Lung (tissue), 12 donors: ENCODE results near the gene RTKN2. TPM values are rescaled to one million over a fixed set of nuclear protein-coding genes. Genes with fewer than 3 reads are reported as not detected.

Experiments used
- ATAC-seq: fragments of 200-7000 bp; cut with Tn5 transposase; one replicate; pipeline ENCODE4 v1.9.1; 2020; ENCODE audit warnings: moderate number of reproducible peaks; ENCODE audit not compliant: insufficient read depth, low FRiP score
- DNase-seq, 3 donors: peaks; one replicate each; pipeline ENCODE4 v3.0.0-alpha.2; 2013 to 2017
- H3K27ac ChIP-seq, 2 donors: one replicate each; pipeline ENCODE4 v1.5.1; 2013; ENCODE audit warnings: mild to moderate bottlenecking in 2 of 2, moderate library complexity in 2 of 2, control low read depth in 1 of 2, inconsistent platforms in 1 of 2, low read depth in 1 of 2, low read length in 1 of 2
- H3K27me3 ChIP-seq, 3 donors: one replicate each; pipeline ENCODE4 v1.5.1; 2013; ENCODE audit warnings: low read length in 2 of 3; ENCODE audit not compliant: control insufficient read depth in 3 of 3, insufficient read depth in 3 of 3
- H3K36me3 ChIP-seq, 4 donors: one replicate each; pipeline ENCODE4 v1.5.1; 2013; ENCODE audit warnings: low read length in 4 of 4, mild to moderate bottlenecking in 1 of 4, moderate library complexity in 1 of 4; ENCODE audit not compliant: control insufficient read depth in 4 of 4, insufficient read depth in 4 of 4
- H3K4me1 ChIP-seq, 5 donors: one replicate each; pipeline ENCODE4 v1.5.1; 2013; ENCODE audit warnings: low read length in 5 of 5, mild to moderate bottlenecking in 2 of 5, moderate library complexity in 1 of 5; ENCODE audit not compliant: control insufficient read depth in 5 of 5, insufficient read depth in 5 of 5
- H3K4me3 ChIP-seq: one replicate; pipeline ENCODE4 v1.5.1; 2013; ENCODE audit warnings: mild to moderate bottlenecking, control low read depth, moderate library complexity
- H3K9ac ChIP-seq, 2 donors: one replicate each; pipeline ENCODE4 v1.5.1; 2013; ENCODE audit warnings: low read length in 2 of 2, control low read depth in 1 of 2; ENCODE audit not compliant: insufficient read depth in 1 of 2
- H3K9me3 ChIP-seq, 4 donors: one replicate each; pipeline ENCODE4 v1.5.1; 2013; ENCODE audit warnings: low read length in 3 of 4, mild to moderate bottlenecking in 1 of 4, moderate library complexity in 1 of 4; ENCODE audit not compliant: control insufficient read depth in 4 of 4, insufficient read depth in 3 of 4
- CTCF ChIP-seq: IDR thresholded peaks from 2 replicates; pipeline ENCODE4 v1.5.1; 2012; ENCODE audit warnings: mild to moderate bottlenecking; ENCODE audit errors: control extremely low read depth, extremely low read depth
- WGBS, 2 donors: extraction: QIAGEN DNeasy Blood & Tissue Kit; methylation state at CpG; one replicate each; pipeline ENCODE4 v1.1.7; 2013; 5-methylcytosine and 5-hydroxymethylcytosine counted together
- polyA plus RNA-seq, 2 donors: library from polyadenylated mRNA; stranded (reverse); fragments of 200-250 nt; gene quantifications; one replicate each; pipeline ENCODE4 v1.2.1, GENCODE V29; 2013
- total RNA-seq, 2 donors: library from RNA; depleted of rRNA in 1 of 2; stranded (reverse); fragments of >200 nt in 1 of 2; gene quantifications; one replicate each; pipeline ENCODE4 v1.2.1, GENCODE V29; 2014 to 2021
- donor health status: control.
- donor health status: control.
- donor health status: Bipolar disorder and iron deficiency.
- donor health status: healthy.
- donor health status: DM: yes; HTN: yes; CAD: no.

The RTKN2 gene
- total and polyA plus RNA-seq, 4 donors: 3.7 to 34.7 (median 16.8) TPM

GRCh38 chr10:62155054-62155680 is 113.5 kb downstream of the RTKN2 start:
- no peak overlapping the region for H3K27ac ChIP-seq
- peak; percentile 82 to 86 (median 86) for DNase-seq
- peaks cover 0 to 16% (median 7%) of the 10 kb centered on the region in 5 donors for H3K4me1 ChIP-seq
- H3K4me3 ChIP-seq: no peak overlapping the region
- H3K9ac ChIP-seq: no peak overlapping the region
- H3K9me3 ChIP-seq: peaks cover 0 to 2% (median 0%) of the 10 kb centered on the region in 4 donors
- TF ChIP-seq CTCF: no peak
- 47 to 64% methylated on average over 7 of the region's 7 CpGs for WGBS, 2 donors
- H3K27me3 ChIP-seq: no peaks in the 10 kb centered on the region
- ATAC-seq: no peak
- H3K36me3 ChIP-seq: no peaks in the 10 kb centered on the region

GRCh38 chr10:62154231-62154630 is 114.4 kb downstream of the RTKN2 start:
- H3K4me3 ChIP-seq: no peak overlapping the region
- no peak overlapping the region for H3K27ac ChIP-seq
- H3K9me3 ChIP-seq: peaks cover 0 to 2% (median 0%) of the 10 kb centered on the region in 4 donors
- H3K27me3 ChIP-seq: no peaks in the 10 kb centered on the region
- DNase-seq (no peak), ATAC-seq (no peak)
- WGBS, 2 donors: 94 to 95% methylated on average over 2 of the region's 2 CpGs
- H3K9ac ChIP-seq: no peak overlapping the region
- TF ChIP-seq CTCF: no peak
- H3K36me3 ChIP-seq: no peaks in the 10 kb centered on the region
- H3K4me1 ChIP-seq: peaks cover 0 to 16% (median 7%) of the 10 kb centered on the region in 5 donors

- Histone ChIP-seq H3K27ac (no peak overlapping the region), H3K9me3 (peaks cover 0 to under 1% (median 0%) of the 10 kb centered on the region in 4 donors), H3K4me1 (peaks cover 0 to 16% (median 7%) of the 10 kb centered on the region in 5 donors), H3K9ac (no peak overlapping the region), H3K4me3 (no peak overlapping the region), H3K36me3 (no peaks in the 10 kb centered on the region), H3K27me3 (no peaks in the 10 kb centered on the region)
- no peak for ATAC-seq
- DNase-seq: peak in 2 of 3 donors; percentile 80 to 92
- 88 to 97% methylated on average over 1 of the region's 1 CpG for WGBS, 2 donors
- no peak for TF ChIP-seq CTCF
These were observed 115.5 kb downstream of the RTKN2 start for GRCh38 chr10:62153191-62153590.

- Histone ChIP-seq H3K36me3 (no peaks in the 10 kb centered on the region), H3K9me3 (no peaks in the 10 kb centered on the region)
These were observed 119.0 kb downstream of the RTKN2 start for GRCh38 chr10:62149621-62150020.

More at GRCh38 chr10:62149621-62150020, 119.0 kb downstream of the RTKN2 start:
- DNase-seq (no peak), ATAC-seq (no peak)
- TF ChIP-seq CTCF: no peak
- Histone ChIP-seq H3K4me1 (peaks cover 0 to 9% (median 0%) of the 10 kb centered on the region in 5 donors), H3K27ac (no peak overlapping the region), H3K9ac (no peak overlapping the region), H3K27me3 (no peaks in the 10 kb centered on the region), H3K4me3 (no peak overlapping the region)
